Psoas muscle (tissue), 8 donors: Measurements from ENCODE around the gene EDIL3. TPM values are rescaled to one million over a fixed set of nuclear protein-coding genes. Genes with fewer than 3 reads are reported as not detected.

Experiments used
- ATAC-seq, 4 donors: fragments of 200-7000 bp; cut with Tn5 transposase; one replicate each; pipeline ENCODE4 v1.9.1; 2020; ENCODE audit warnings: moderate library complexity in 3 of 4, mild to moderate bottlenecking in 2 of 4
- DNase-seq, 2 donors: peaks; one replicate each; pipeline ENCODE4 v3.0.0-alpha.2; 2020
- H3K27ac ChIP-seq: fragments of 200-600 bp; one replicate; pipeline ENCODE4 v1.8.0; 2022
- H3K27me3 ChIP-seq, 3 donors: fragments of 200-600 bp in 1 of 3; one replicate each; pipeline versions ENCODE4 v1.6.1 to v1.8.0; 2013 to 2022; ENCODE audit warnings: low read length in 2 of 3, mild to moderate bottlenecking in 2 of 3, moderate library complexity in 1 of 3; ENCODE audit not compliant: insufficient read depth in 3 of 3
- H3K36me3 ChIP-seq, 2 donors: fragments of 200-600 bp in 1 of 2; one replicate each; pipeline versions ENCODE4 v1.6.1 to v1.8.0; 2013 to 2022; ENCODE audit warnings: low read depth in 1 of 2, mild to moderate bottlenecking in 1 of 2, moderate library complexity in 1 of 2; ENCODE audit not compliant: insufficient read depth in 1 of 2
- H3K4me1 ChIP-seq: fragments of 200-600 bp; one replicate; pipeline ENCODE4 v1.8.0; 2022
- H3K4me3 ChIP-seq: fragments of 200-600 bp; one replicate; pipeline ENCODE4 v1.8.0; 2022; ENCODE audit warnings: mild to moderate bottlenecking
- H3K9me3 ChIP-seq: fragments of 200-600 bp; one replicate; pipeline ENCODE4 v1.8.0; 2022
- CTCF ChIP-seq: fragments of 200-600 bp; IDR thresholded peaks from one replicate; pipeline ENCODE4 v1.8.0; 2022; ENCODE audit warnings: antibody characterized with exemption
- WGBS, 3 donors: extraction: QIAGEN DNeasy Blood & Tissue Kit; methylation state at CpG; one replicate each; pipeline versions ENCODE4 v1.1.6 to v1.1.7; 2013; 5-methylcytosine and 5-hydroxymethylcytosine counted together
- intact Hi-C, 2 donors: fragments of 100-400 bp; cut with DNase I; formaldehyde crosslinking; loops; one replicate each; pipeline versions ENCODE4 v1.11.0 to v1.14.2; 2022
- polyA plus RNA-seq, 3 donors: library from polyadenylated mRNA; stranded (reverse); fragments of 200-250 nt; gene quantifications; one replicate each; pipeline ENCODE4 v1.2.3, GENCODE V29; 2013
- total RNA-seq, 4 donors: library from RNA; stranded (reverse); fragmentation: NEBNext Ultra II Directional in 2 of 4; extraction: Animal tissue kit (Norgen Biotek cat#: 25700) in 2 of 4; gene quantifications; one replicate each; pipeline versions ENCODE4 v1.2.1 to v1.2.4, GENCODE V29; 2021 to 2023
- donor health status: healthy with polysubstance abuse.
- donor health status: DM: no; HTN: no; CAD: no; lungs with moderate emphysema.
- donor health status: Bipolar disorder and iron deficiency.
- donor health status: healthy.
- donor health status: DM: yes; HTN: yes; CAD: no.
- donor health status: DM: no; HTN: no; CAD: no.
- donor health status: DM: no; HTN: no; CAD: no.
- donor health status: DM: yes; HTN: yes; CAD: no.

Gene EDIL3
- total and polyA plus RNA-seq, 7 donors: 0.11 to 0.91 (median 0.34) TPM

- ATAC-seq (no peak), DNase-seq (no peak)
- 51 to 57% (median 56%) methylated on average over 5 of the region's 5 CpGs for WGBS, 3 donors
- no peak for TF ChIP-seq CTCF
- intact Hi-C loops: no loop called here
- H3K9me3 ChIP-seq: no peaks in the 10 kb centered on the region
- no peak overlapping the region for H3K27ac ChIP-seq
- H3K4me1 ChIP-seq: no peaks in the 10 kb centered on the region
- no peak overlapping the region for H3K4me3 ChIP-seq
- H3K27me3 ChIP-seq: no peaks in the 10 kb centered on the region
- H3K36me3 ChIP-seq: no peaks in the 10 kb centered on the region
These were observed 166.1 kb downstream of the EDIL3 start for GRCh38 chr5:84218546-84218945.

GRCh38 chr5:84215521-84215920 lies 169.2 kb downstream of the EDIL3 start:
- Histone ChIP-seq H3K27me3 (no peaks in the 10 kb centered on the region), H3K36me3 (no peaks in the 10 kb centered on the region), H3K4me1 (no peaks in the 10 kb centered on the region), H3K4me3 (no peak overlapping the region), H3K9me3 (no peaks in the 10 kb centered on the region), H3K27ac (no peak overlapping the region)
- no peak for TF ChIP-seq CTCF
- intact Hi-C loops: no loop called here
- DNase-seq: no peak
- WGBS, 3 donors: 89 to 95% (median 90%) methylated on average over 3 of the region's 3 CpGs
- ATAC-seq: no peak

GRCh38 chr5:84213861-84214260 lies 170.8 kb downstream of the EDIL3 start:
- no peak for DNase-seq
- TF ChIP-seq CTCF: no peak
- intact Hi-C loops: no loop called here
- no peaks in the 10 kb centered on the region for H3K36me3 ChIP-seq
- no peak for ATAC-seq
- H3K27ac ChIP-seq: no peak overlapping the region
- H3K4me1 ChIP-seq: no peaks in the 10 kb centered on the region
- no peak overlapping the region for H3K4me3 ChIP-seq
- H3K9me3 ChIP-seq: peaks cover 4% of the 10 kb centered on the region
- H3K27me3 ChIP-seq: no peaks in the 10 kb centered on the region
- WGBS, 3 donors: 70 to 91% (median 78%) methylated on average over 1 of the region's 1 CpG

- Histone ChIP-seq H3K9me3 (peaks cover 4% of the 10 kb centered on the region), H3K27me3 (no peaks in the 10 kb centered on the region), H3K36me3 (no peaks in the 10 kb centered on the region), H3K27ac (no peak overlapping the region), H3K4me3 (no peak overlapping the region), H3K4me1 (no peaks in the 10 kb centered on the region)
- intact Hi-C loops: no loop called here
- 58 to 73% (median 59%) methylated on average over 1 of the region's 1 CpG for WGBS, 3 donors
- no peak for TF ChIP-seq CTCF
- no peak for ATAC-seq
- no peak for DNase-seq
These were observed 171.5 kb downstream of the EDIL3 start for GRCh38 chr5:84213212-84213611.

GRCh38 chr5:84204772-84205171 lies 179.9 kb downstream of the EDIL3 start:
- no peak for TF ChIP-seq CTCF
- WGBS, 3 donors: 55 to 85% (median 75%) methylated on average over 6 of the region's 6 CpGs
- H3K4me1 ChIP-seq: no peaks in the 10 kb centered on the region
- H3K4me3 ChIP-seq: no peak overlapping the region
- no peak overlapping the region for H3K27ac ChIP-seq
- intact Hi-C loops: no loop called here
- DNase-seq (no peak), ATAC-seq (no peak)
- H3K36me3 ChIP-seq: no peaks in the 10 kb centered on the region
- peaks cover 4% of the 10 kb centered on the region for H3K9me3 ChIP-seq
- no peaks in the 10 kb centered on the region for H3K27me3 ChIP-seq
